Stimulated activated CD4-positive, alpha-beta T cell treated with anti-CD3 and anti-CD28 coated beads, Interleukin-1b, Interleukin-23, amount 100 ng/mL, for 48 hours (primary cell): Measurements from ENCODE around the gene C4A.
"Not testable (repeated sequence)": the region's sequence is repeated elsewhere in the genome, so short reads cannot be mapped to it uniquely, and the experiment has no call there.

ENCODE experiments used
- DNase-seq: peaks from one replicate; pipeline ENCODE4 v3.0.0-alpha.2; 2020

The C4A gene

GRCh38 chr6:31980998-31981397 is 859 bp upstream of the C4A start:
- not testable (repeated sequence) for DNase-seq

GRCh38 chr6:31989363-31989762 is 7.5 kb downstream of the C4A start:
- not testable (repeated sequence) for DNase-seq

- DNase-seq: not testable (repeated sequence)
These were observed 12.6 kb downstream of the C4A start for GRCh38 chr6:31994421-31994820.

DNA sequence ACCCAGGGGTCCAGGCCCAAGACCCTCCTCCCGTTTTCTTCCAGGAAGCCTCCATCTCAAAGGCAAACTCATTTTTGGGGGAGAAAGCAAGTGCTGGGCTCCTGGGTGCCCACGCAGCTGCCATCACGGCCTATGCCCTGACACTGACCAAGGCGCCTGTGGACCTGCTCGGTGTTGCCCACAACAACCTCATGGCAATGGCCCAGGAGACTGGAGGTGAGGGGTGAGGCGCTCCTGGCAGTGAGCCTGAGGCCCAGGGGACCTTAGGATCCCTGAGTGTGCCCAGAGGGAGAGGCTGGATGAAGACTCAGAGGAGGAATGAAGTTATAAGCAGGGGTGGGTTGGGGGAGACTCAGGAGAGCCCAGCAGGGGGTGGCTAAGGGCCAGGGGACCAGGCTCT is 14.5 kb downstream of the C4A start:
- DNase-seq: not testable (repeated sequence)

DNA sequence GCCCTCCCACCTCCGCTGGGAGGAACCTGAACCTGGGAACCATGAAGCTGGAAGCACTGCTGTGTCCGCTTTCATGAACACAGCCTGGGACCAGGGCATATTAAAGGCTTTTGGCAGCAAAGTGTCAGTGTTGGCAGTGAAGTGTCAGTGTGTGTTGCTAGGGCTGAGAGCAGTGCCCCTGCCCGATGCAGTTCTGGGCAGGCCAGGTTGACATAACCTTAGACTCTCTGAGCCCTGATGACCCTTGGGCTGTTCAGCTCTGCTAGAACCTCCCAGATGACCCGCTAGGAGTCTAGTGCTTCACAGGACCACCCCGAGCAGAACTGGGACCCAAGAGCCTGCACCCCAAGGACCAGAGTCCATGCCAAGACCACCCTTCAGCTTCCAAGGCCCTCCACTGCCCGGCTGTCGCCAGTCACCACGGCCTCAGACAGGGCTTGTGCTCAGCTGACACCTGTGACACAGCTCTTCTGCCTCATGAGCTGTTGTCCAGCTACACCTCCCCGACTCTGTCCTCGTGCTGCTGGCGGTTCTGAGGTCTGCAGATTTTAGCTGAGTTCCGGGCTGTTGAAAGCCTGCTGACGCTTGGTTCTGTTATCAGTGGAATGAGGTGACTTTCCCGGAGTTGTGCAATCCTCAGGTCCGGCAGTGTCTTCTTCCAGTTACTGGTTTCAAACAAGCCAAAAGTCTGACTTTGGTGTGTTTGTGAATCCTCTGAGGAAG is 20.9 kb downstream of the C4A start:
- not testable (repeated sequence) for DNase-seq

GRCh38 chr6:32003301-32003700 is 21.4 kb downstream of the C4A start:
- not testable (repeated sequence) for DNase-seq

DNA sequence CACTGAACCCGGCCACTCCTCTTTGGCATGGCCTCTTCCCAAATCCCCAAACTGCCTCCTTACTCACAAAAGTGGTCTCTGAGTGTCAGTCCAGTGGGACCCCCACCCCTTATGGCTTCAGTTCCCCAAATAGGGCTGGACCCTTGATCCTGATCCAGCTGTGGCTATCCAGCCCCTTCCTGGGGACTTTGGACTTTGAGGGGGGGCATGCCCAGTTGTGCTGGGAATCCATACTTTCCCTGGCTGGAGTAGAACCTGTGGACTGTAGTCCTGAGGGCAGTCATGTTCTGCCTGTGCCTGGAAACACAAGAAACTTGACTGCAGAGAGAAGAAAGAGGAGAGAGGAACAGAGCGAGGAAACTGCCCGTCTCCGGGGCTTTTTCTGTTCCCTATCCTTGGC is 22.5 kb downstream of the C4A start:
- not testable (repeated sequence) for DNase-seq

- not testable (repeated sequence) for DNase-seq
These were observed 23.1 kb downstream of the C4A start for GRCh38 chr6:32004864-32005537.

DNA sequence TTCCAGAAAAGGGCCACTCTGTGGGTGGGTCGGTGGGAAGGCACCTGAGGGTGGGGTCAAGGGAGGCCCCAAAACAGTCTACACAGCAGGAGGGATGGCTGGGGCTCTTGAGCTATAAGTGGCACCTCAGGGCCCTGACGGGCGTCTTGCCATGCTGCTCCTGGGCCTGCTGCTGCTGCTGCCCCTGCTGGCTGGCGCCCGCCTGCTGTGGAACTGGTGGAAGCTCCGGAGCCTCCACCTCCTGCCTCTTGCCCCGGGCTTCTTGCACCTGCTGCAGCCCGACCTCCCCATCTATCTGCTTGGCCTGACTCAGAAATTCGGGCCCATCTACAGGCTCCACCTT is 23.7 kb downstream of the C4A start:
- not testable (repeated sequence) for DNase-seq

DNA sequence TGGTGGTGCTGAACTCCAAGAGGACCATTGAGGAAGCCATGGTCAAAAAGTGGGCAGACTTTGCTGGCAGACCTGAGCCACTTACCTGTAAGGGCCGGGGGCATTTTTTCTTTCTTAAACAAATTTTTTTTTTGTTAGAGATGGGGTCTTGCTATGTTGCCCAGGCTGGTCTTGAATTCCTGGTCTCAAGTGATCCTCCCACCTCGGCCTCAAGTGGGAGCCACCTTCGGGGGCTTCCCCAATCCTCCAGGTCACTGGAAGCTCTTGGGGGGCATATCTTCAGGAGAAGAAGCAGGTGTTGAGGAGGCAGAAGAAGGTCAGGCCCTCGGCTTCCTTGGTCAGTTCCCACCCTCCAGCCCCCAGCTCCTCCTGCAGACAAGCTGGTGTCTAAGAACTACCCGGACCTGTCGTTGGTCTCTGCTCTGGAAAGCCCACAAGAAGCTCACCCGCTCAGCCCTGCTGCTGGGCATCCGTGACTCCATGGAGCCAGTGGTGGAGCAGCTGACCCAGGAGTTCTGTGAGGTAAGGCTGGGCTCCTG is 24.2 kb downstream of the C4A start:
- not testable (repeated sequence) for DNase-seq

DNA sequence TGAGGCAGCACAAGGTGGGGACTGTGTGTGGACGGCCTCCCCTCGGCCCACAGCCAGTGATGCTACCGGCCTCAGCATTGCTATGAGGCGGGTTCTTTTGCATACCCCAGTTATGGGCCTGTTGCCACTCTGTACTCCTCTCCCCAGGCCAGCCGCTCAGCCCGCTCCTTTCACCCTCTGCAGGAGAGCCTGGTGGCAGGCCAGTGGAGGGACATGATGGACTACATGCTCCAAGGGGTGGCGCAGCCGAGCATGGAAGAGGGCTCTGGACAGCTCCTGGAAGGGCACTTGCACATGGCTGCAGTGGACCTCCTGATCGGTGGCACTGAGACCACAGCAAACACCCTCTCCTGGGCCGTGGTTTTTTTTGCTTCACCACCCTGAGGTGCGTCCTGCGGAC is 25.2 kb downstream of the C4A start:
- not testable (repeated sequence) for DNase-seq

DNA sequence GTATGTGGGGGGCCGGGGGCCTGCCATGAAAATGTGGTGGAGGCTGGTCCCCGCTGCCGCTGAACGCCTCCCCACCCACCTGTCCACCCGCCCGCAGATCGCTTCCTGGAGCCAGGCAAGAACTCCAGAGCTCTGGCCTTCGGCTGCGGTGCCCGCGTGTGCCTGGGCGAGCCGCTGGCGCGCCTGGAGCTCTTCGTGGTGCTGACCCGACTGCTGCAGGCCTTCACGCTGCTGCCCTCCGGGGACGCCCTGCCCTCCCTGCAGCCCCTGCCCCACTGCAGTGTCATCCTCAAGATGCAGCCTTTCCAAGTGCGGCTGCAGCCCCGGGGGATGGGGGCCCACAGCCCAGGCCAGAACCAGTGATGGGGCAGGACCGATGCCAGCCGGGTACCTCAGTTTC is 26.2 kb downstream of the C4A start:
- not testable (repeated sequence) for DNase-seq

- DNase-seq: not testable (repeated sequence)
These were observed 26.8 kb downstream of the C4A start for GRCh38 chr6:32008616-32009015.

GRCh38 chr6:32009537-32009936 is 27.7 kb downstream of the C4A start:
- DNase-seq: not testable (repeated sequence)

- DNase-seq: not testable (repeated sequence)
These were observed 29.1 kb downstream of the C4A start for GRCh38 chr6:32010856-32011530.

- not testable (repeated sequence) for DNase-seq
These were observed 31.2 kb downstream of the C4A start for GRCh38 chr6:32012941-32013617.

DNA sequence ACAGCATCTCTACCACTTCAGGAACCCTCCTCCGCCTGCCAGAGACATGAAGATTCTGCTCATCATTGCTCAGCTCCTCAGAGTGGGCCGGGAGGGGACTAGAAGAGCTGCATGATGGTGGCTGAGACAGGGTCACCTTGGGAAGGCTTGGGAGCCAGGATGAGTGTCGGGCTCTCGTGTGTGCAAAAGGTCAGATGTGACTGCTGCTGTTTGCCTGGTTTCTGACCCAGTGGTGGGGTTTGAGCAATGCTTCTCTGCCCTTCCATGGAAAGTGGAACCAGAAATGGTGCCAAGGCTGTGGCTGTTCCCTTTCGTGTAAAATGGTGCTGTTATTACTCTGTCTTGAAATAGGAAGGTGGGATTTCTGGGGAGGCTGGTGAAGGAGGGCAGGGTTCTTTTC is 31.9 kb downstream of the C4A start:
- DNase-seq: not testable (repeated sequence)

GRCh38 chr6:32014547-32014946 is 32.7 kb downstream of the C4A start, which contains the start of gene C4B:
C4B (plus strand) TSS chr6:32014795; CDS start chr6:32014846, 51 bp downstream.
- DNase-seq: not testable (repeated sequence)

DNA sequence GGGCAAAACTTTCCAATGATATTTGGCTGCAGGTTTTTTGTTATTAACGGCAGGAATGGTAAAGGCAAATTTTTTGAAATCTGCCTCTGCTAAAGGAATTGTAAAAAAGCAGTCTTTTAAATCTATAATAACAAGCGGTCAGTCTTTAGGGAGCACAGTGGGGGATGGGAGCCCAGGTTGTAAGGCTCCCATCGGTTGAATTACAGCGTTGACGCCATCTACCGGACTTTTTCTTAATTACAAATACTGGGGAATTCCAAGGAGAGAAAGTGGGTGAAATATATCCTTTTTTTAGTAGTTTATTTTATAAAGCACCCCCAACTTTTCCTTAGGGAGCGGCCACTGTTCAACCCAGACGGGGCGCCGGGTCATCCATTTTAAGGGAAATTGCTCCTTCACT is 40.2 kb downstream of the C4A start:
- DNase-seq: not testable (repeated sequence)

DNA sequence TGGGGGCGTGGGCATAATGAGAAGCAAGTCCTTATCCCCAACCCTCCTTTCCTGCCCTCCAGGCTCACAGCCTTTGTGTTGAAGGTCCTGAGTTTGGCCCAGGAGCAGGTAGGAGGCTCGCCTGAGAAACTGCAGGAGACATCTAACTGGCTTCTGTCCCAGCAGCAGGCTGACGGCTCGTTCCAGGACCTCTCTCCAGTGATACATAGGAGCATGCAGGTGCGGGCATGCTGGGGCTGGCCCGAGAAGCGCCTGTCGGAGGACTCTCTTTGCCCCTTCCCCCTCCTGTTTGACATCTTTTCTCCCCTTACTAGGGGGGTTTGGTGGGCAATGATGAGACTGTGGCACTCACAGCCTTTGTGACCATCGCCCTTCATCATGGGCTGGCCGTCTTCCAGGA is 46.8 kb downstream of the C4A start:
- not testable (repeated sequence) for DNase-seq

DNA sequence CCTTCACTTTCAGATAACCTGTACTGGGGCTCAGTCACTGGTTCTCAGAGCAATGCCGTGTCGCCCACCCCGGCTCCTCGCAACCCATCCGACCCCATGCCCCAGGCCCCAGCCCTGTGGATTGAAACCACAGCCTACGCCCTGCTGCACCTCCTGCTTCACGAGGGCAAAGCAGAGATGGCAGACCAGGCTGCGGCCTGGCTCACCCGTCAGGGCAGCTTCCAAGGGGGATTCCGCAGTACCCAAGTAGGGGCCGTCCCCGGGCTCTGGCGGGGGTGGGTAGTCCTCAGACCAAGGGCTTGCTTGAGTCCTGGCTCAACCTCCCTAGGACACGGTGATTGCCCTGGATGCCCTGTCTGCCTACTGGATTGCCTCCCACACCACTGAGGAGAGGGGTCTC is 47.7 kb downstream of the C4A start:
- not testable (repeated sequence) for DNase-seq

DNA sequence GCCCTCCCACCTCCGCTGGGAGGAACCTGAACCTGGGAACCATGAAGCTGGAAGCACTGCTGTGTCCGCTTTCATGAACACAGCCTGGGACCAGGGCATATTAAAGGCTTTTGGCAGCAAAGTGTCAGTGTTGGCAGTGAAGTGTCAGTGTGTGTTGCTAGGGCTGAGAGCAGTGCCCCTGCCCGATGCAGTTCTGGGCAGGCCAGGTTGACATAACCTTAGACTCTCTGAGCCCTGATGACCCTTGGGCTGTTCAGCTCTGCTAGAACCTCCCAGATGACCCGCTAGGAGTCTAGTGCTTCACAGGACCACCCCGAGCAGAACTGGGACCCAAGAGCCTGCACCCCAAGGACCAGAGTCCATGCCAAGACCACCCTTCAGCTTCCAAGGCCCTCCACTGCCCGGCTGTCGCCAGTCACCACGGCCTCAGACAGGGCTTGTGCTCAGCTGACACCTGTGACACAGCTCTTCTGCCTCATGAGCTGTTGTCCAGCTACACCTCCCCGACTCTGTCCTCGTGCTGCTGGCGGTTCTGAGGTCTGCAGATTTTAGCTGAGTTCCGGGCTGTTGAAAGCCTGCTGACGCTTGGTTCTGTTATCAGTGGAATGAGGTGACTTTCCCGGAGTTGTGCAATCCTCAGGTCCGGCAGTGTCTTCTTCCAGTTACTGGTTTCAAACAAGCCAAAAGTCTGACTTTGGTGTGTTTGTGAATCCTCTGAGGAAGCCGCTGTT is 53.6 kb downstream of the C4A start:
- DNase-seq: not testable (repeated sequence)
